SK-N-SH (cell line): ENCODE measurements around the gene GMNN. TPM values are rescaled to one million over a fixed set of nuclear protein-coding genes. Genes with fewer than 3 reads are reported as not detected.

Experiments
- CTCF ChIA-PET: fragments of 300-600, 350-600 bp; formaldehyde crosslinking; extraction: SDS; loops from one replicate; lab custom pipeline; 2021; lab: Yijun Ruan, JAX
- POLR2A ChIA-PET: fragments of 350-600 bp; sonication (Branson Sonifier 250); formaldehyde crosslinking; extraction: SDS; loops from one replicate; lab custom pipeline; 2020; ENCODE audit warnings: antibody characterized with exemption, inconsistent platforms; lab: Yijun Ruan, JAX
- DNase-seq: peaks from one replicate; pipeline ENCODE4 v3.0.0; 2012
- H2AFZ ChIP-seq: fragments of 200-600 bp; sonication (generic); 2 replicates; pipeline ENCODE4 v1.8.1; 2016; ENCODE audit warnings: antibody characterized with exemption, mild to moderate bottlenecking, low read depth
- H3F3A ChIP-seq: fragments of 200-600 bp; sonication (generic); replicated peaks from 2 replicates; pipeline ENCODE3; 2016; ENCODE audit warnings: antibody characterized with exemption, mild to moderate bottlenecking; ENCODE audit not compliant: insufficient read depth
- H3K27ac ChIP-seq, 2 experiments: fragments of 200-500 bp in 1 of 2; fragments of 200-600 bp in 1 of 2; sonication (Bioruptor generic) in 1 of 2; sonication (generic), shearing (Covaris generic) in 1 of 2; 2 replicates each; pipeline versions ENCODE4 v1.5.1 to v1.6.1; 2014 to 2016; ENCODE audit warnings: low read depth in 2 of 2, inconsistent platforms in 1 of 2, low read length in 1 of 2, mild to moderate bottlenecking in 1 of 2, mixed read lengths in 1 of 2
- H3K27me3 ChIP-seq: fragments of 200-600 bp; sonication (generic), shearing (Covaris generic); 2 replicates; pipeline ENCODE4 v1.6.1; 2016; ENCODE audit warnings: mixed run types; ENCODE audit not compliant: insufficient read depth
- H3K36me3 ChIP-seq, 2 experiments: fragments of 200-500 bp in 1 of 2; fragments of 200-600 bp in 1 of 2; sonication (Bioruptor generic) in 1 of 2; sonication (generic) in 1 of 2; replicated peaks in 1 of 2; 2 replicates each; pipeline versions ENCODE3 to v1.5.1; 2014 to 2016; ENCODE audit warnings: low read length in 1 of 2, mild to moderate bottlenecking in 1 of 2; ENCODE audit not compliant: insufficient read depth in 2 of 2, control insufficient read depth in 1 of 2
- H3K4me1 ChIP-seq, 2 experiments: fragments of 200-500 bp in 1 of 2; fragments of 200-600 bp in 1 of 2; sonication (Bioruptor generic) in 1 of 2; sonication (generic), shearing (Covaris generic) in 1 of 2; 2 replicates each; pipeline versions ENCODE4 v1.5.1 to v1.6.1; 2014 to 2016; ENCODE audit warnings: low read depth in 1 of 2, low read length in 1 of 2, mixed run types in 1 of 2; ENCODE audit not compliant: insufficient read depth in 2 of 2, control insufficient read depth in 1 of 2
- H3K4me2 ChIP-seq: fragments of 200-600 bp; sonication (generic), shearing (Covaris generic); 2 replicates; pipeline ENCODE4 v1.6.1; 2017; ENCODE audit warnings: mixed run types
- H3K4me3 ChIP-seq, 2 experiments: fragments of 200-500 bp in 1 of 2; fragments of 200-600 bp in 1 of 2; sonication (Bioruptor generic) in 1 of 2; sonication (generic), shearing (Covaris generic) in 1 of 2; 2 replicates each; pipeline versions ENCODE4 v1.5.1 to v1.8.1; 2014 to 2016; ENCODE audit warnings: low read depth in 2 of 2, inconsistent platforms in 1 of 2, low read length in 1 of 2, mild to moderate bottlenecking in 1 of 2, mixed read lengths in 1 of 2, moderate library complexity in 1 of 2
- H3K79me2 ChIP-seq: fragments of 200-600 bp; sonication (generic); 2 replicates; pipeline ENCODE4 v1.8.1; 2017; ENCODE audit warnings: mild to moderate bottlenecking; ENCODE audit not compliant: insufficient read depth
- H3K9ac ChIP-seq: fragments of 200-600 bp; sonication (generic); 2 replicates; pipeline ENCODE4 v1.6.1; 2017; ENCODE audit warnings: mixed run types
- H3K9me2 ChIP-seq: fragments of 200-600 bp; sonication (generic); 2 replicates; pipeline ENCODE4 v1.6.1; 2017; ENCODE audit warnings: mixed run types
- H3K9me3 ChIP-seq: fragments of 200-600 bp; sonication (generic); 2 replicates; pipeline ENCODE4 v1.6.1; 2017; ENCODE audit warnings: mixed run types, mild to moderate bottlenecking, moderate library complexity
- H4K20me1 ChIP-seq: fragments of 200-600 bp; sonication (generic); 2 replicates; pipeline ENCODE4 v1.6.1; 2017; ENCODE audit warnings: mild to moderate bottlenecking, mixed run types; ENCODE audit not compliant: insufficient read depth
- CTCF ChIP-seq: fragments of 200-600 bp; sonication (generic); IDR thresholded peaks from 2 replicates; pipeline ENCODE4 v1.6.1; 2017; ENCODE audit warnings: antibody characterized with exemption, mild to moderate bottlenecking, moderate library complexity
- ELF1 ChIP-seq: IDR thresholded peaks from 2 replicates; pipeline ENCODE4 v1.4.0; 2012
- EP300 ChIP-seq, 2 experiments: IDR thresholded peaks; 2 replicates each; pipeline versions ENCODE4 v1.4.0 to v1.6.1; 2012; ENCODE audit warnings: borderline replicate concordance in 1 of 2, low read depth in 1 of 2, low read length in 1 of 2
- EZH2phosphoT487 ChIP-seq: fragments of 200-600 bp; sonication (generic); IDR thresholded peaks from 2 replicates; pipeline ENCODE4 v1.6.1; 2017; ENCODE audit warnings: low read depth, mixed run types, mild to moderate bottlenecking, antibody characterized with exemption, moderate library complexity, borderline replicate concordance
- IRF3 ChIP-seq: fragments of 150-350 bp; IDR thresholded peaks from 2 replicates; pipeline ENCODE4 v1.6.1; 2016; ENCODE audit warnings: mild to moderate bottlenecking, low read depth, low read length
- JUND ChIP-seq: IDR thresholded peaks from 2 replicates; pipeline ENCODE4 v1.4.0; 2012
- MEF2A ChIP-seq: IDR thresholded peaks from 2 replicates; pipeline ENCODE4 v1.4.0; 2012; ENCODE audit warnings: low read depth, borderline replicate concordance
- MXI1 ChIP-seq: IDR thresholded peaks from 2 replicates; pipeline ENCODE4 v1.6.1; 2012; ENCODE audit warnings: mild to moderate bottlenecking, low read depth, low read length, improper control_type of control experiment
- PBX3 ChIP-seq: IDR thresholded peaks from 2 replicates; pipeline ENCODE4; 2012
- REST ChIP-seq: IDR thresholded peaks from 2 replicates; pipeline ENCODE4 v1.6.1; 2012; ENCODE audit warnings: mild to moderate bottlenecking, low read depth, low read length, moderate library complexity
- RXRA ChIP-seq: IDR thresholded peaks from 2 replicates; pipeline ENCODE4 v1.4.0; 2012; ENCODE audit warnings: low read depth, mild to moderate bottlenecking, borderline replicate concordance
- TCF12 ChIP-seq: IDR thresholded peaks from 2 replicates; pipeline ENCODE4 v1.4.0; 2012
- USF1 ChIP-seq: IDR thresholded peaks from 2 replicates; pipeline ENCODE4 v1.4.0; 2012; ENCODE audit warnings: low read depth, borderline replicate concordance
- USF2 ChIP-seq: fragments of 150-350 bp; IDR thresholded peaks from 2 replicates; pipeline ENCODE4 v1.6.1; 2017; ENCODE audit warnings: antibody characterized with exemption, low read length, low read depth, borderline replicate concordance
- YY1 ChIP-seq: IDR thresholded peaks from 2 replicates; pipeline ENCODE4 v1.4.0; 2012; ENCODE audit warnings: low read depth, mild to moderate bottlenecking
- ZBTB33 ChIP-seq: IDR thresholded peaks from 2 replicates; pipeline ENCODE4 v1.4.0; 2012; ENCODE audit warnings: low read depth, borderline replicate concordance
- WGBS: methylation state at CpG from one replicate; pipeline ENCODE4 v1.1.6; 2017; ENCODE audit warnings: low lambda C conversion rate; 5-methylcytosine and 5-hydroxymethylcytosine counted together
- polyA plus RNA-seq, 3 experiments: library from polyadenylated mRNA; depleted of rRNA; stranded (reverse); fragments of >200 nt; gene quantifications; 2 replicates each; pipeline ENCODE4 v1.2.3, GENCODE V29; 2012

GMNN gene
- polyA plus RNA-seq, 1 of the 3 experiments (the other 2 are of a cell fraction), result 16.8 TPM

GRCh38 chr6:24807584-24807983, 32.8 kb downstream of the GMNN start:
- no peak for DNase-seq
- ChIA-PET CTCF (interaction anchor here (1.5 kb wide), 1 partner anchor 18 kb away, joined by 3 read pairs; no protein-coding TSS in a partner anchor), POLR2A (no interaction called here)
- no peaks in the 10 kb centered on the region for H3K79me2 ChIP-seq
- H3F3A ChIP-seq, result no peaks in the 10 kb centered on the region
- no peak overlapping the region for H3K27ac ChIP-seq
- H3K4me3 ChIP-seq, result no peak overlapping the region
- H3K27me3 ChIP-seq, result no peaks in the 10 kb centered on the region
- no peaks in the 10 kb centered on the region for H3K36me3 ChIP-seq
- WGBS, result 82% methylated on average over 3 of the region's 3 CpGs
- H3K4me2 ChIP-seq, result no peak overlapping the region
- no peak overlapping the region for H2AFZ ChIP-seq
- H3K9me2 ChIP-seq, result no peaks in the 10 kb centered on the region
- TF ChIP-seq PBX3 (no peak), EZH2phosphoT487 (no peak), JUND (no peak), EP300 (IDR thresholded peaks at IDR 0.05; ENCODE audit: borderline replicate concordance in 1 of 2, low read depth in 1 of 2, low read length in 1 of 2) (no peak), IRF3 (no peak), CTCF (no peak), ZBTB33 (no peak)
- H3K9me3 ChIP-seq, result no peaks in the 10 kb centered on the region
- H3K4me1 ChIP-seq, result no peaks in the 10 kb centered on the region; a peak in 1 of 4 replicates
- H3K9ac ChIP-seq, result no peak overlapping the region
- H4K20me1 ChIP-seq, result no peaks in the 10 kb centered on the region

- Histone ChIP-seq H3K4me3 (no peak overlapping the region), H3K4me1 (no peaks in the 10 kb centered on the region), H3K9ac (no peak overlapping the region), H3K79me2 (no peaks in the 10 kb centered on the region), H2AFZ (no peak overlapping the region), H3K9me2 (no peaks in the 10 kb centered on the region), H3K4me2 (no peak overlapping the region), H3K9me3 (no peaks in the 10 kb centered on the region), H3K36me3 (no peaks in the 10 kb centered on the region), H4K20me1 (no peaks in the 10 kb centered on the region), H3F3A (no peaks in the 10 kb centered on the region), H3K27me3 (no peaks in the 10 kb centered on the region), H3K27ac (no peak overlapping the region)
- POLR2A ChIA-PET, result no interaction called here
- no peak for DNase-seq
- 33% methylated on average over 3 of the region's 3 CpGs for WGBS
- CTCF ChIA-PET, result no interaction called here
- TF ChIP-seq USF2, result no peak
- no peak for TF ChIP-seq EP300 (IDR thresholded peaks at IDR 0.05; ENCODE audit: borderline replicate concordance in 1 of 2, low read depth in 1 of 2, low read length in 1 of 2)
- TF ChIP-seq MEF2A, result no peak
- no peak for TF ChIP-seq EZH2phosphoT487
- no peak for TF ChIP-seq MXI1
- no peak for TF ChIP-seq TCF12
- no peak for TF ChIP-seq RXRA
- TF ChIP-seq YY1, result no peak
- no peak for TF ChIP-seq ELF1
- TF ChIP-seq REST, result no peak
- no peak for TF ChIP-seq USF1
Observed at GRCh38 chr6:24809728-24810127, 35.0 kb downstream of the GMNN start.
